T47D (cell line): ENCODE data around the gene JPH4.
A peak's percentile ranks its signal among the peaks of the same experiment; 100 is the strongest.

Experiments
- DNase-seq, 2 experiments: peaks; one replicate each; pipeline versions ENCODE4 v3.0.0 to v3.0.0-alpha.2; 2011 to 2012; ENCODE audit warnings: low read depth in 1 of 2, low spot score in 1 of 2
- JUND ChIP-seq: IDR thresholded peaks from 2 replicates; pipeline ENCODE4 v1.6.1; 2012; ENCODE audit warnings: low read depth
- in situ Hi-C: cut with HindIII; loops from 2 replicates; pipeline ENCODE4 v1.10.0; 2016; ENCODE audit warnings: low sequenced_read_pairs, low pct_unique_long_range_greater_than_20kb

Gene JPH4

DNA sequence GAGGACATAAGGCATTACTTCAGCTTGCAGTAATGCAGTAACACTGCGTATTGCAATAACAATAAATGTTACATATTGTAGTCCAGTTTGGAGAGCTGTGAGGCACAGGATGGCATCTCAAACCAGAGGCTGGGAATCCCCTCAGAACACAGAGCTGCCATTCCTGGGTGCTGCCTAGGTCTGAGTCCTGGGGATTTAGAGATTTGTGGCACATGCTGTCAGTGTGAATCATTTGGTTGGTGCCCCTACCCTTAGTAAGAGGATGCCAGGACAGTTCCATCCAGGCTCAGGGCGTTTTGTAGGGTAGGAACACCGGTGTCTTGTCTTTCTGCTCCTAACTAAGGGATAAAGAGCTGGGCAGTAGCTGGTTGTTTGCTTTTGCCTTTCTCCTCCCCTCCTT lies 49.6 kb downstream of the JPH4 start:
- in situ Hi-C loops: no loop called here
- no peak for TF ChIP-seq JUND
- no peak for DNase-seq

GRCh38 chr14:23528555-23528954 lies 50.0 kb downstream of the JPH4 start:
- peak in 1 of 2 experiments; percentile 10 for DNase-seq
- TF ChIP-seq JUND: no peak
- in situ Hi-C loops: no loop called here

GRCh38 chr14:23525611-23526010 lies 53.0 kb downstream of the JPH4 start:
- in situ Hi-C loops: no loop called here
- no peak for DNase-seq
- TF ChIP-seq JUND: no peak

GRCh38 chr14:23524954-23525353 lies 53.6 kb downstream of the JPH4 start:
- DNase-seq: no peak
- no peak for TF ChIP-seq JUND
- in situ Hi-C loops: no loop called here

DNA sequence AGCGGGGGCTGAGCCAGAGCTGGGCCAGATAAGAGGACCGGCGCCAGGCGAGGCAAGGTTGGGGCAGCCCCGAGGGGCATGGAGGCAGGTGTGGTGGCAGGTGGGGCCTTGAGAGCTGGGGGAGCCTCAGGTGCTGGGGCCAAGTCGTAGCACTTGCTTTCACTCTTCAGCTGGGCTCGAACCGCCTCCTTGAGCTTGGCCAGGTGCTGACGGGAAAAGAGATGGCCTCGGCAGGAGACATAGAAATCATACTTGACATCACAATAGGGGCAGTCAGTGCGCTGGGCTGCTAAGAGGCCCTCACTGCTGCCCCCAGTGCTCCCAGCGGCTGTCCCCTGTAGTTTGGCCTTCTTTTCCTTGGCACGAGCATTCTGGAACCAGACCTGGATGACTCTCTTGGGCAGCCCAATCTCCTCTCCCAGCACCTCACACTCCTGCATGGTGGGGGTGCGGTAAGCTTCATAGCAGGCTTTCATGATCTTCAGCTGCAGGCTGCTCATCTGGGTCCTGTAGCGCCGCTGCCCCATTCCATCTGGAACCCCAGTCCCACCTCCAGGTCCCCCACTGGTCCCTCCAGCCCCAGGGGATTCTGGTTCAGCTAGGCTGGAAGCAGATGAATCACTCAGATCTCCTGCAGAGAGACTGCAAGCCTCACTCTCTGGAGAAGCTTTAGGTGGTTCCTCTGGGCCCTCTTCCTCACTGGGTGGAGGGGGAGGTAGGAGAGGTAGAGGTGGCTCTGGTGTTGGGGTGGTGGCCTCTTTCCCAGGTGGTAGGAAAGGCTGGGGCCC lies 55.2 kb downstream of the JPH4 start:
- in situ Hi-C loops: no loop called here
- no peak for TF ChIP-seq JUND
- no peak for DNase-seq

- in situ Hi-C loops: no loop called here
- DNase-seq: no peak
- TF ChIP-seq JUND: no peak
These were observed 55.9 kb downstream of the JPH4 start for GRCh38 chr14:23522643-23523198.

DNA sequence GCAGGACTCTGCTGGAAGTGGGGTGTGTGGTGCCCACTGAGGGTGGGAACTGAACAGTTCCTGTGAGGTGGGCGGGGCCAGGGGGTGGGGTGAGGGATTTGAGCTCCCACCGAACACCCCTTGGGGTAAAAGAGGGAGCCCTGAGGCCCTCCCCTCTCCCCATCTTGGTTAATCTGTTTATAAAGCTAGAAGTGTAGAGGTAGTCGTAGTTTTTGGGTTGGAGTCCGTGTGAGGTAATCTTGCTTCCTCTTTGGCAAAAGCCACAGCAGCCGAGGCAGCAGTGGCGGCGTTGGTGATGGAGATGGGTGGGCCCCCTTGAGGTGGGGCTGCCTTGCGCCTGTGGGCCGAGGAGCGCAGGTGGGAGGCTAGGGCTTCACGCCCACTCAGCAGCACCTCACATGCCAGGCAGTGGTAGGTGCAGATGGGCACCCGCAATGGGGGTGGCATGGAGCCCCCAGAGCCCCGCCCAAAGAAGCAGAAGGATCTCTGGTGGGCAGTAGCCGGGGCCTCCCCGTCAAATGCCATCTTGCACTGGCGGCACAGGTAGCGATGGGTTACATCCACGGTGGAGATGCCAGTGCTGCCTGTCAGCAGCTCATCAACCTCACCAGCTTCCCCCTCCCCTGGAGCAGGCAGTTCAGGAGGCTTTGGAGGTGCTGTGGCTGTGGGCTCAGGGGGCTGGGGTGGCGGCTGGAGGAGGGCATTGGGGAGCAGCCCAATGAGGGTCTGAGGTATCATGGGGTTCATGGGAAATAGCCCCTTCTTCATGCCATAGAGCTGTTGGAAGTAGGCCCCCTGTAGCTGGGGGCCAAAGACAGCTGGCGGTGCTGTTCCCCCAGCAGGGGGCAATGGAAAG lies 56.6 kb downstream of the JPH4 start:
- no peak for TF ChIP-seq JUND
- DNase-seq: no peak
- in situ Hi-C loops: no loop called here

DNA sequence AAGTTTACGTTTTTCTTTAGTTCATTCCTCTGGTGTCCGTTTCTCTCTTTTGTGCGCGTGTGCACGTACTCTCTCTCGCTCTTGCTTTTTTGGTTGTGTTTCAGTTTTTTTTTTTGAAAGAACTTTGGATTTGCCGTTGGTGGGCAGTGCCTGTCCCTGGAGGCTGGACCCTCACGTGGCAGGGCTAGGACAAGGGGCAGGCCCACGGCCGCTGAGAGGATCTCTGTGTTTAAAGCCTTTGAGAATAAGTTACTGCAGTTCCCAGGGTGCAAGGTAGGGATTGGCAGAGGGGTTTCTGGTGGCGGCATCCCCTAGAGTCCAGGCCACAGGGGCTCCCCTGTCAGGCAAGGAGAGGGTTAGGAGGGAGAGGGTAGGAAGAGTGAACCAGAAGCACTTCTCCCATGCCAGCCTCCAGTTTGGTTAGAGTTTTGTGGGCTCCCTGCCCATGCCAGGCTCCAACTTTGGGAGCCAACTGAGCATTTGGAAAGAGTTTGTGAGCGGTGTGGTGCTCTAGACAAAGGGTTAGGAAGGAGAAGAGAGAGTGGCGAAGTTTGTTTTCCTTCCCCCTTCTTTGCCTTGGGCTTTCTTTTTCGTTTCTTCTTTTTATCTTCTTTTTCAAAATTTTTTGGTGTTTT lies 57.6 kb downstream of the JPH4 start:
- in situ Hi-C loops: no loop called here
- no peak for TF ChIP-seq JUND
- DNase-seq: no peak

DNA sequence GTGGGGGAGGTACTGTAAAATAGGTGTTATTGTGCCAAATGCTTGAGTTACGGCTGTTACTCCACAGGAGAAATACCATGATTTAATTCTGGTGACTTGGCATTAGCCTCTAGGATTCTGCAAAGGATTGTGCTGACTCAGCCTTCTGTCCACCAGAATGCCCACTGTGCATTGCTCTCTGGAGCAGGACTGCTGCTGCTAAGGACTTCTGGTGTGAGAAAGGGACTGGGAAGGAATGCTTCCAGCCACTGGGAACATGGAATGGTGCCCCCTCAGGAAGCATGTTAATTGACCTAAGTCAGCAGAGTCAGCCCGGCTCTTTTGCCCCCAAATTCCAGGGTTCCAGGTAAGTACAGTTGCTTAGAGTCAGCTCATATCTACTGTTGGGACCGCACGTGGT lies 59.9 kb downstream of the JPH4 start:
- no peak for TF ChIP-seq JUND
- no peak for DNase-seq
- in situ Hi-C loops: no loop called here
